Superior temporal gyrus (tissue), 1 donor: ENCODE measurements around the gene MIEF1.

ENCODE experiments used
- DNase-seq: peaks from one replicate; pipeline ENCODE4 v3.0.0-alpha.2; 2016; ENCODE audit errors: extremely low spot score

MIEF1 gene

DNA sequence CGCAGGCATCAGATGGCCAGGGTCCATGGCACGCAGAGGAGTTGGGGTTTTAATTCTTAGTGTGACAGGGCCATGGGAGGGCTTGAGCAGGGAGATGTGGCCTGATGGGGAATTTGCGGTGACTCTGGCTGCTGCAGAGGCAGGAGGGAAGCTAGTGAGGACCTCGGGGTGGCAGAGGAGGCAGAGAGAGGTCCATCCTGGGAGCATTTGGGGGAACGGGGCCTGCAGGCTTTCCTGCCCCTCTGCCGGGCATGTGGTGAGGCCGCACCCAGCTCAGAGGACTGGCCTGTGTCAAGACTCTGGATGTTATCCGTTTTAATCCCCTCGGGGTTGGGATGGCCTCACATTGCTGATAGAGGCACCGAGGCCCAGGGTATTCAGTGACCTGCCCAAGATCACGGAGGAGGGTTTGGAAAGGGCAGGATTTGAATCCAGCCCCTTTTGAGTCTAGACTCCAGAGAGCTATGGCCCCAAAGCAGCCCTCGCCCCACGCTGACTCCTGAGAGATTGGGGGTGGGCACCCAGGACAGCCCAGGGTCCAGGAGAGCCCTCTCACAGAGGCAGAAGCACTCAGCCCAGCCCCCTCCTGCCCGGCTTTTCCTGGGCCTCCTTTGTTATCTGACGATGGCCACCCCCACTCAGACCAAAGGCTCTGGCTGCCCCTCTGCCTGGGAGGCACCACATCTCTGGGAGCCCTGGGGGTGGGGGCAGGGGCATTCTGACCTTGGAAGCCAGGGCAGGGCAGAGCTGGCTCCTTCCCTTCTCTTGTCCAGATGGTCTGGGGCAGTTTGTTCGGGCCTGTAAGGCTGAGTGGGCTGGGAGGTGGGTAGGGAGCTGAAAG, 31.4 kb upstream of the MIEF1 start:
- DNase-seq = no peak

DNA sequence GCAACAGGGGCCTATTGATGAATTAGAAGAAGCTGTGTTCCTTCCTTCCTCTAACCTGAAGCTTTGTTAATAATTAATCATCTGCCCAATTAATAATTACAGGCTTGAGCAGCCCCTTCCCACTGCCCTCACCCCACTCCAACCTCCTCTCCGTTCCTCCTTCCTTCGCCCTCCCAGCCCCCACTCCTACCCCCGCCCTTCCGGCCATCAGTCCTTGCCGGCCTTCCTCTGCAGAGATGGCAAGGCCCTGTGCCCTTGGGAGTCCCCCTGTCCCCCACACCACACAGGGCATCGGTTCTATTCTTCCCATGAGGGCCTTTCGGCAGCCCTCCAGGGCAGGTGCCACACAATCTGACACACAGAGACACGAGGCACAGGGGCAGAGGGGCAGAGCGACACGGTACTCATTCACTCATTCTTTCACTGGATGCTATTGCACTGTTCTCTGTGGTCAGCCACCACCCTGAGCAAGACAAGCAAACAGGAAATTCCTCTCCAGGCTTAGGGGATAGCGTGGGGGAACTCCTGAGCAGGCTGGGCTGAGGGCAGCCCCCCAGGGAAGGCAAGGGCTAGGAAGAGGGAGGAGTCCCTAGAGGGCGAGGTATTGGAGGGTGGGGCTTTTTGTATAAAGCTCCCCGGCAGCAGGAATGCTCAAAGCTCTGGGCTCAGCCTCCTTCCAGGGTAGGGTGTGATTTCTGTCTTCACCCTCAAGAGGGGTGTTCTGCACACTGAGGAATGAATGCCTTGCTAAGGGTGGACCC, 30.5 kb upstream of the MIEF1 start:
- no peak for DNase-seq

GRCh38 chr22:39472570-39473556, 29.2 kb upstream of the MIEF1 start:
- DNase-seq = no peak

- no peak for DNase-seq
Measured at GRCh38 chr22:39473851-39474250, 28.2 kb upstream of the MIEF1 start.

- no peak for DNase-seq
Measured at GRCh38 chr22:39474351-39475111, 27.6 kb upstream of the MIEF1 start.

GRCh38 chr22:39475337-39475736, 26.8 kb upstream of the MIEF1 start:
- DNase-seq = no peak

- no peak for DNase-seq
Measured at GRCh38 chr22:39475902-39476301, 26.2 kb upstream of the MIEF1 start.

DNA sequence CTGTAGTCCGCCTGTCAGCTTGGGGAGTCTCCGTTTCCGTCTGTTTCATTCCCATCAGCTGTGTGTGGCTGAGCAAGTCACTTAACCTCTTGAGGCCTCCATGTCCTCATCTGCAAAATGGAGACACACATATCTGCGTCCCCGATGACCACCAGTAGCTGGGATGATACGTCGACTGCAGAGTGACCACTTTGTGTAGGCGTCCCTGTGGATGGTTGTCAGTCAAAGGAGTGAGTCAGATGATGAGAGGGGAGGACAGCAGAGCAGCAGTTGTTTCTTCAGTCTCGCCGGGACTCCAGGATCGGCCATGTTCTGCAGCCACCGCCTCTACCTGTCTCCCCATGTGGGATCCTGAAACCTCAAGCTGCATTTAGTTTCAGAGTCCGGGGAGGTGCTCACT, 25.4 kb upstream of the MIEF1 start:
- no peak for DNase-seq

DNA sequence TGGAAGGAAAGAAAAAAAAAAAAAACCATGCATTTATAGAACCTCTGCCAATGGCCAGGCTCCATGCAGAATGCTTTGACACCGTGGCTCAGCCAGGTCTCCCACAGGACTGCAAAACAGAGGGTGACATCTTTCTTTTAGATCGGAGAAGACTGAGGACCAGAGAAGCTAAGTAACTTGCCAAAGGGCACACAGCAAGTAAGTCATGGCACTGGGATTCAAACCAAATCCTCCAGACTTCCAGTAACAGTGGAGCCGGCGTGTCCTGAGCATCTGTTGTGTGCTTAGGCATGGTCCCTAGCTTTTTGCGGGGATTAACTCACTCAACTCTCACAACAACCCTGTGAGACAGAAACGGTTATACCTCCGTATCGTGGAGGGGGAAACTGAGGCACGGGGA, 24.5 kb upstream of the MIEF1 start:
- peak; percentile 3 for DNase-seq

DNA sequence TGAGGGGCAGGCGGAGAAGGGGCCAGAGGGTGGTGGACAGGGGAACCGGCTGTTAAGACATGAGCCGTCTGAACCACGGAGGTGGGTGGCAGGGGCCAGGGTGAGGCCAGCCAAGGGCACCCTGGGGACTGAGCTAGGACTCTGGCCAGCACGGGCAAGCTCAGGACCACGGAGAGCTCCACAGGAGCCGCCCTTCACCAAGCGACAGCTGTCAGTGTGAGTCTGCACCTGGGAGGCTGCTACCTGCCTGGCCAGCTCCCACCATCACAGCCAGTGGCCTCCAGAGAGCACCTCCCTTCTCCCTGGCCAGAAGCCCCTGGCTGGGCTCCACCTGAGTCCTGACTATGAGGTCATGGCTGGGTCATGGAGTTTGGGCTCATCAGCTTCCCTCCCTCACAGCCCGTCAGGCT, 23.6 kb upstream of the MIEF1 start:
- no peak for DNase-seq

- DNase-seq = no peak
Measured at GRCh38 chr22:39479254-39479653, 22.8 kb upstream of the MIEF1 start.

GRCh38 chr22:39480557-39480956, 21.5 kb upstream of the MIEF1 start:
- DNase-seq = no peak

DNA sequence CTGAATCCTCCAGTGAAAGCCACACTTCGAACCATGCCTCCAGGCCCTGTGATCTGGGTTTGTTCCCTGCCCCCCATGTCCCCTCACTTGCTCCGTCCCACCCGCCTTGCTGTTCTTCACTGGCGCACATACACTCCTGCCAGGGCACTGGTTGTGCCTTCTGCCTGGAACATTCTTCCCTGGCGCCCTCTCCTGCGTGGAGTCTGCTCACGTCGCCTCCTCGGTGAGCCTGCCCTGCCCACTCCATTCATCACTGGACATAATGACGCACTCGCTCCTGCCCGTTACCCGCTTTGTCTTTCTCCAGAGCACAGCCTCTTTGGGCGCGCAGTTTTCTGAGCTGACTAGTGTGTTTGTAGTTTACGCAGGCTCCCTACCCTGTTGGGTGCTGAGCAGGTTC, 21.0 kb upstream of the MIEF1 start:
- DNase-seq = peak; percentile 41

DNA sequence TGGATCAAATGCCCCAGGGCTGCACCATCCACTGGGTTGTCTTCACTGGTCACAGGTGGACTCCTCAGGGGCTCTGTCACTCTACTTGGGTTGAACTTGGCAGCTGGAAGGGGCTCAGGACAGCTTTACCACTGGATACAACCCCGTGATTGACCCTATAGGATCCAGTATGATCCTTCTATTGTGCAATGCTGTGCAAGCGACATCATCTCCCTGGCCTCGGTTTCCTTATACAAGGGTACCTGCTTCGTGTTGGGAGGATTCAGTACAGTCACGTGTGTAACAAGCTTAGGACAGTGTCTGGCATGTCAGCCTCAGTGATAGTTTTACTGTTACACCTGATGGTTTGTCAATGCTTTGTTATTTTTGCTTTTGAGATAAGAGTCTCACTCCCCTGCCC, 20.5 kb upstream of the MIEF1 start:
- peak; percentile 2 for DNase-seq

DNA sequence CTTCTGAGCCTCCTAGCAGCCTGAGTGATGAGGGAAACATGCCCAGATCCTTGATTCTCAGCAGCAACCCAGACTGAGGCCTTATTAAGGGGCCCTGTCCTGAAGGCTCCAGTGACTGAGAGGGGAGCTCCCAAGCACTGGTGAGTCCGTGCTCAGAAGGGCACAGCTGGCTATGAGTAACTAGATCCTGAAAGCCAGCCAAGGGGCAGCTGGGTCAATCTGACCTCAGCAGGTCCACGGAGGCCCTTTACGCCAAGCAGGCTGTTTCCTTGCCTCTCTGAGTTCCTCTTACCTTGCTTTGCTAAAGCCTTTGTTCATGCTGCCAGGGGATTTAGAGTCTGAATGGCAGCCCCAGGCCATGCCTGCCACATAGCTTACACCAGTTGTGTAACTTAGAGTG, 19.3 kb upstream of the MIEF1 start:
- DNase-seq = peak; percentile 5

DNA sequence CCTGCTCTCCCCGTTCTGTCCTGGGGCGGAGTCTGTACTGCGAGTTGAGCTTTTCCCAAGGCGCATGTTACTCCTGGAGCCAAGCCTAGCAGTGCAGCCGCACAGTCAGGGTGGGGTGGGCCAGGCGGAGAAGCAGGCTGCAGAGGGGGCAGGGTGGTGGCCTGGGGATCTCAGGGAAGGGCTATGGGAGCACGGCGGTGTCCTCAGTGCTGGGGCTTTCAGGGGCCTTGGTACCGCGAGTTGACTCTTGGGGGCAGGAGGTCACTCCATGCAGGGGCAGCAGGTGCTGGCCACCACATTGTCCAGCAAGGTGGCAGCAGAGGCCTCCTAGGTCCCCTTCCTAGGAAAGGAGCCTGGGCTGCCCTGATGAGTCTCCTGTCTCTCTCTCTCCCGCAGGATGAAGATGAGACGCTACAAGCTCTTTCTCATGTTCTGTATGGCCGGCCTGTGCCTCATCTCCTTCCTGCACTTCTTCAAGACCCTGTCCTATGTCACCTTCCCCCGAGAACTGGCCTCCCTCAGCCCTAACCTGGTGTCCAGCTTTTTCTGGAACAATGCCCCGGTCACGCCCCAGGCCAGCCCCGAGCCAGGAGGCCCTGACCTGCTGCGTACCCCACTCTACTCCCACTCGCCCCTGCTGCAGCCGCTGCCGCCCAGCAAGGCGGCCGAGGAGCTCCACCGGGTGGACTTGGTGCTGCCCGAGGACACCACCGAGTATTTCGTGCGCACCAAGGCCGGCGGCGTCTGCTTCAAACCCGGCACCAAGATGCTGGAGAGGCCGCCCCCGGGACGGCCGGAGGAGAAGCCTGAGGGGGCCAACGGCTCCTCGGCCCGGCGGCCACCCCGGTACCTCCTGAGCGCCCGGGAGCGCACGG, 14.9 kb upstream of the MIEF1 start:
- no peak for DNase-seq

GRCh38 chr22:39487826-39488520, 14.1 kb upstream of the MIEF1 start:
- DNase-seq = no peak

- no peak for DNase-seq
Measured at GRCh38 chr22:39488563-39489083, 13.5 kb upstream of the MIEF1 start.
